Peyer's patch (tissue), 4 donors: ENCODE results near the gene EXTL1.

ENCODE experiments used
- CTCF ChIP-seq, 6 experiments: fragments of 450-650 bp in 4 of 6; fragments of 200-600 bp in 2 of 6; sonication (generic) in 1 of 6; IDR thresholded peaks; one replicate each; pipeline ENCODE4 v1.5.1; 2017 to 2019; ENCODE audit warnings: antibody characterized with exemption in 6 of 6, mild to moderate bottlenecking in 3 of 6, moderate library complexity in 1 of 6
- POLR2A ChIP-seq, 2 donors: fragments of 450-650 bp; IDR thresholded peaks; one replicate each; pipeline ENCODE4 v1.5.1; 2017; ENCODE audit warnings: antibody characterized with exemption in 2 of 2, mild to moderate bottlenecking in 2 of 2, moderate library complexity in 2 of 2

DNA sequence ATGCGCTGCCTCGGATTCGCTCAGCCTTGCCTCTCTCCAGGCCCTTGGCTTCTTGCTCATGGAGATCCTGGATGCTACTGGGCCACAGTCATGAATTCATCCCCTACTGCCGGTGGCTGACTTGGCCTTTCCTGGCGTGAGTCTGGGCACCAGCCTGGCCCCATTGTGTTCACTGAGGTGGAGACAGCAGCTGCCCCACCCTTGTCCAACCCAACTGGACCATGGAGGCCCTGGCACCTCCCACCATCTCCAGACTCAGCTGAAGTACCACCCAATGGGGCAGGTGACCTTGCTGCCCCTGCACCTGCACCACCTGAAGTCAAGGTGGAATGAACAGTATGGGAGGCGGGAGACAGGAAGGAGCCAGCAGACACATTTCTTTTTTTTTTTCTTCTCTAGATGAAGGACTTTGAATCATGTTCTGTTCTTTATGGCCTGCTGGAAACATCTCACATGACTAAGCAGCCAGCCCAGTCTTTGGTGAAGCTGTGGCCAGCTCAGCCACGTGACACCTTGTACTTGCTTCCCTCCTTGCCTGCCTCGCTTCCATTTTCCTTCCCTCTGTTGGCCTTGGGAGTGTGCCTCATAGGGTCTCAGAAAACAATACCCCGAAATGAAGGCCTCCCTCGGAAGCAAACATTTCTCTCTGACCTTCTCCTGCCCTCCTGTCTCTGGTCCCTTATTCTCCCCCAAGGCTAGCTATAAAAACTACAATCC lies 28.1 kb downstream of the EXTL1 start:
- TF ChIP-seq CTCF (IDR thresholded peaks at IDR 0.05) (no peak), POLR2A (IDR thresholded peaks at IDR 0.05) (no peak)
